ENCODE data around the gene HLA-A. TPM values are rescaled to one million over a fixed set of nuclear protein-coding genes. Genes with fewer than 3 reads are reported as not detected.

Gene HLA-A
- total RNA-seq, 3 donors from 2014 or later, result 327 to 617 (median 473) TPM

- Histone ChIP-seq H3K9me3 (no peaks in the 10 kb centered on the region), H3K4me1 (no peaks in the 10 kb centered on the region), H3K27ac (no peak overlapping the region), H3K27me3 (no peaks in the 10 kb centered on the region), H3K36me3 (no peaks in the 10 kb centered on the region), H3K4me3 (no peak overlapping the region)
- no peak for TF ChIP-seq POLR2A (IDR thresholded peaks at IDR 0.05)
- TF ChIP-seq CTCF (IDR thresholded peaks at IDR 0.05), result no peak
- no peak for TF ChIP-seq POLR2AphosphoS5 (IDR thresholded peaks at IDR 0.05)
- no peak for DNase-seq (ENCODE audit: low spot score in 2 of 2)
- intact Hi-C loops (cut with DNase I; ENCODE audit: low total_unique reads), result no loop called here
Observed at GRCh38 chr6:29917857-29918256, 24.5 kb upstream of the HLA-A start.

GRCh38 chr6:29919506-29920445 lies 22.6 kb upstream of the HLA-A start:
- no peak overlapping the region for H3K27ac ChIP-seq
- DNase-seq (ENCODE audit: low spot score in 2 of 2), result no peak
- H3K4me3 ChIP-seq, result no peak overlapping the region
- no peaks in the 10 kb centered on the region for H3K36me3 ChIP-seq
- no peaks in the 10 kb centered on the region for H3K27me3 ChIP-seq
- H3K9me3 ChIP-seq, result no peaks in the 10 kb centered on the region
- TF ChIP-seq CTCF (IDR thresholded peaks at IDR 0.05), result no peak
- no peak for TF ChIP-seq POLR2A (IDR thresholded peaks at IDR 0.05)
- no peak for TF ChIP-seq POLR2AphosphoS5 (IDR thresholded peaks at IDR 0.05)
- no peaks in the 10 kb centered on the region for H3K4me1 ChIP-seq
- intact Hi-C loops (cut with DNase I; ENCODE audit: low total_unique reads), result no loop called here

DNA sequence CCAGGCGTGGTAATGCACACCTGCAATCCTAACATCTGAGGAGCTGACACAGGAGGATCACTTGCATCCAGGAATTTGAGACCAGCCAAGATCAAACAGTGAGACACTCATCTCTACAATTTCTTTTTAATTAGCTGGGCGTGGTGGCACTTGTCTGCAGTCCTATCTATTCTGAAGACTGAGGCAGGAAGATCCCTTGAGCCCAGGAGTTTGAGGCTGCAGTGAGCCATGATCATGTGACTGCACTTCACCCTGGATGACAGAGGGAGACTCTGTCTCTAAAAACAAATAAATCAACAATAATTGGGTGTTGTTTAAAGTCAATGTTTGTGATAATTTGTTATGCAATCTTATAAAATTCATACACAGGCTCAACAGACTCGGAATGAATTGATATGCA lies 18.0 kb upstream of the HLA-A start:
- intact Hi-C loops (cut with DNase I; ENCODE audit: low total_unique reads), result no loop called here
- no peak for TF ChIP-seq CTCF (IDR thresholded peaks at IDR 0.05)
- TF ChIP-seq POLR2AphosphoS5 (IDR thresholded peaks at IDR 0.05), result no peak
- no peak for TF ChIP-seq POLR2A (IDR thresholded peaks at IDR 0.05)
- Histone ChIP-seq H3K9me3 (no peaks in the 10 kb centered on the region), H3K27me3 (no peaks in the 10 kb centered on the region), H3K27ac (no peak overlapping the region), H3K4me3 (no peak overlapping the region), H3K36me3 (no peaks in the 10 kb centered on the region), H3K4me1 (no peaks in the 10 kb centered on the region)
- DNase-seq (ENCODE audit: low spot score in 2 of 2), result no peak

DNA sequence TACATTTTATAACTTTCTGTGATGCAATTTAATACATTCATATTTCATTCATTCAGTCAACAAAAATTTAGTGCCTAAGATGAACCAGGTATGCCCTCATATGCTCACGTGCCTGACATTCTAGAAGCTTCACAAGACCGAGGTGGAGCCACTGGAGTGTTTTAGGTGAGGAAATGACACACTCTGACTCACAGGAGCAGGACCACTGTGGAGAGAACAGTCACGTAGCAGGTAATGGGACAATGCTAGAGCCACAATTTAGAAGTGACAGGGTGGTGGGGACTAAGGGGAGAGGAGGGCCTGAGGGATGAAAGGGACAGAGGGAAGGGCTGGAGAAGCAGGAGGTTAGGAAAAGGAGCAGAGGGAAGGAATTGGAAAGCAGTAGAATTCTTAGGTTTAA lies 17.6 kb upstream of the HLA-A start:
- Histone ChIP-seq H3K9me3 (no peaks in the 10 kb centered on the region), H3K27me3 (no peaks in the 10 kb centered on the region), H3K36me3 (no peaks in the 10 kb centered on the region), H3K4me3 (no peak overlapping the region), H3K4me1 (no peaks in the 10 kb centered on the region), H3K27ac (no peak overlapping the region)
- no peak for DNase-seq (ENCODE audit: low spot score in 2 of 2)
- TF ChIP-seq POLR2A (IDR thresholded peaks at IDR 0.05) (no peak), CTCF (IDR thresholded peaks at IDR 0.05) (no peak), POLR2AphosphoS5 (IDR thresholded peaks at IDR 0.05) (no peak)
- intact Hi-C loops (cut with DNase I; ENCODE audit: low total_unique reads), result no loop called here

- H3K4me3 ChIP-seq, result no peak overlapping the region
- H3K4me1 ChIP-seq, result no peaks in the 10 kb centered on the region
- no peaks in the 10 kb centered on the region for H3K27me3 ChIP-seq
- DNase-seq (ENCODE audit: low spot score in 2 of 2), result no peak
- no peaks in the 10 kb centered on the region for H3K9me3 ChIP-seq
- peak overlapping the region in 1 of 2 donors; percentile 2 for H3K27ac ChIP-seq
- TF ChIP-seq POLR2A (IDR thresholded peaks at IDR 0.05) (no peak), CTCF (IDR thresholded peaks at IDR 0.05) (no peak), POLR2AphosphoS5 (IDR thresholded peaks at IDR 0.05) (no peak)
- intact Hi-C loops (cut with DNase I; ENCODE audit: low total_unique reads), result no loop called here
- H3K36me3 ChIP-seq, result no peaks in the 10 kb centered on the region
Observed at GRCh38 chr6:29925321-29925720, 17.0 kb upstream of the HLA-A start.
